Suprapubic skin (tissue), 4 donors: ENCODE results near the gene CCSER1.

ENCODE experiments used
- POLR2A ChIP-seq, 2 donors: fragments of 450-650 bp; IDR thresholded peaks; one replicate each; pipeline ENCODE4 v1.6.1; 2017; ENCODE audit warnings: antibody characterized with exemption in 2 of 2, mild to moderate bottlenecking in 2 of 2, moderate library complexity in 2 of 2
- POLR2AphosphoS5 ChIP-seq, 3 donors: sonication (generic); formaldehyde crosslinking; IDR thresholded peaks; one replicate each; pipeline ENCODE4 v1.6.1; 2017; ENCODE audit warnings: antibody characterized with exemption in 3 of 3
- TF ChIP-seq, protein P1 (sequence below), 2 donors: fragments of 200-600 bp in 1 of 2; fragments of 450-650 bp in 1 of 2; sonication (generic) in 1 of 2; IDR thresholded peaks; one replicate each; pipeline ENCODE4 v1.5.1; 2016 to 2019; ENCODE audit warnings: antibody characterized with exemption in 2 of 2, mild to moderate bottlenecking in 1 of 2, moderate library complexity in 1 of 2

DNA sequence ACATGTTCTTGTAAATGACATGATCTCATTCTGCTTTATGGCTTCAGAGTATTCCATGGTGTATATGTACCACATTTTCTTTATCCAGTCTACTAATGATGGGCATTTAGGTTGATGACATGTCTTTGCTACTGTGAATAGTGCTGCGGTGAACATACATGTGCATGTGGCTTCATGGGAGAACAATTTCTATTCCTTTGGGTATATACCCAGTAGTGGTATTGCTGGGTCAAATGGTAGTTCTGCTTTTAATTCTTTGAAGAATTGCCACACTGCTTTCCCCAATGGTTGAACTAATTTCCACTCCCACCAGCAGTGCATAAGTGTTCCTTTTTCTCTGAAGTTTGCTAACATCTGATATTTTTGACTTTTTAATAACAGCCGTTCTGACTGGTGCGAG is 1080.3 kb downstream of the CCSER1 start:
- TF ChIP-seq, protein P1, sequence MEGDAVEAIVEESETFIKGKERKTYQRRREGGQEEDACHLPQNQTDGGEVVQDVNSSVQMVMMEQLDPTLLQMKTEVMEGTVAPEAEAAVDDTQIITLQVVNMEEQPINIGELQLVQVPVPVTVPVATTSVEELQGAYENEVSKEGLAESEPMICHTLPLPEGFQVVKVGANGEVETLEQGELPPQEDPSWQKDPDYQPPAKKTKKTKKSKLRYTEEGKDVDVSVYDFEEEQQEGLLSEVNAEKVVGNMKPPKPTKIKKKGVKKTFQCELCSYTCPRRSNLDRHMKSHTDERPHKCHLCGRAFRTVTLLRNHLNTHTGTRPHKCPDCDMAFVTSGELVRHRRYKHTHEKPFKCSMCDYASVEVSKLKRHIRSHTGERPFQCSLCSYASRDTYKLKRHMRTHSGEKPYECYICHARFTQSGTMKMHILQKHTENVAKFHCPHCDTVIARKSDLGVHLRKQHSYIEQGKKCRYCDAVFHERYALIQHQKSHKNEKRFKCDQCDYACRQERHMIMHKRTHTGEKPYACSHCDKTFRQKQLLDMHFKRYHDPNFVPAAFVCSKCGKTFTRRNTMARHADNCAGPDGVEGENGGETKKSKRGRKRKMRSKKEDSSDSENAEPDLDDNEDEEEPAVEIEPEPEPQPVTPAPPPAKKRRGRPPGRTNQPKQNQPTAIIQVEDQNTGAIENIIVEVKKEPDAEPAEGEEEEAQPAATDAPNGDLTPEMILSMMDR (IDR thresholded peaks at IDR 0.05) = no peak
- TF ChIP-seq POLR2AphosphoS5 (IDR thresholded peaks at IDR 0.05) = no peak
- no peak for TF ChIP-seq POLR2A (IDR thresholded peaks at IDR 0.05)
